B cell (primary cell): ENCODE measurements around the gene IGSF9B. TPM values are rescaled to one million over a fixed set of nuclear protein-coding genes. Genes with fewer than 3 reads are reported as not detected.

Experiments used
- ATAC-seq: fragments of 200-7000 bp; cut with Tn5 transposase; one replicate; pipeline ENCODE4 v1.10.0; 2021; ENCODE audit warnings: low read depth, mild to moderate bottlenecking, moderate number of reproducible peaks, moderate library complexity
- CTCF ChIA-PET: fragments of 350-600 bp; sonication (Branson Sonifier 250); formaldehyde crosslinking; loops from one replicate; lab custom pipeline; 2021; ENCODE audit warnings: antibody characterized with exemption, inconsistent platforms; lab: Charles Lee
- POLR2A ChIA-PET: fragments of 350-600 bp; sonication (Branson Sonifier 250); formaldehyde crosslinking; loops from one replicate; lab custom pipeline; 2021; ENCODE audit warnings: antibody characterized with exemption; lab: Charles Lee
- DNase-seq: peaks from one replicate; pipeline ENCODE4 v3.0.0; 2013
- H2AFZ ChIP-seq: 2 replicates; pipeline ENCODE4 v1.6.1; 2012; ENCODE audit warnings: mild to moderate bottlenecking, low read depth, low read length; ENCODE audit not compliant: insufficient read depth, poor library complexity, severe bottlenecking
- H3K27ac ChIP-seq, 2 donors: 1 replicate in 1 of 2; 2 replicates in 1 of 2; pipeline ENCODE4 v1.5.1; 2012 to 2013; ENCODE audit warnings: low read length in 2 of 2, mild to moderate bottlenecking in 2 of 2, moderate library complexity in 1 of 2
- H3K27me3 ChIP-seq, 4 experiments: fragments of 200-600 bp in 1 of 4; sonication (generic) in 1 of 4; replicated peaks in 1 of 4; 1 replicate in 2 of 4; 2 replicates in 2 of 4; pipeline versions ENCODE4 v1.6.1 to v1.7.0; 2013 to 2016; ENCODE audit warnings: low read length in 3 of 4, mild to moderate bottlenecking in 2 of 4, mixed read lengths in 1 of 4, moderate library complexity in 1 of 4; ENCODE audit not compliant: insufficient read depth in 4 of 4, control insufficient read depth in 3 of 4; ENCODE audit errors: control extremely low read depth in 1 of 4
- H3K36me3 ChIP-seq, 2 experiments: replicated peaks in 1 of 2; 1 replicate in 1 of 2; 2 replicates in 1 of 2; pipeline versions ENCODE4 v1.6.1 to v1.7.1; 2013; ENCODE audit warnings: low read length in 1 of 2; ENCODE audit not compliant: insufficient read depth in 2 of 2, control insufficient read depth in 1 of 2; ENCODE audit errors: control extremely low read depth in 1 of 2, extremely low read depth in 1 of 2
- H3K4me1 ChIP-seq, 2 donors: fragments of 200-600 bp in 1 of 2; sonication (generic) in 1 of 2; 1 replicate in 1 of 2; 2 replicates in 1 of 2; pipeline versions ENCODE4 v1.5.1 to v1.6.1; 2013 to 2017; ENCODE audit warnings: low read length in 2 of 2; ENCODE audit not compliant: control insufficient read depth in 2 of 2, insufficient read depth in 2 of 2
- H3K4me2 ChIP-seq: replicated peaks from 2 replicates; pipeline ENCODE3; 2012; ENCODE audit warnings: mild to moderate bottlenecking, low read depth, low read length; ENCODE audit not compliant: poor library complexity, severe bottlenecking
- H3K4me3 ChIP-seq, 5 experiments: fragments of 200-600 bp in 1 of 5; sonication (generic) in 1 of 5; 1 replicate in 3 of 5; 2 replicates in 2 of 5; pipeline versions ENCODE4 v1.5.1 to v1.7.0; 2011 to 2016; ENCODE audit warnings: low read length in 4 of 5, mild to moderate bottlenecking in 4 of 5, low read depth in 2 of 5, control low read depth in 1 of 5, moderate library complexity in 1 of 5; ENCODE audit not compliant: insufficient read depth in 1 of 5; ENCODE audit errors: control extremely low read depth in 1 of 5, extremely low read depth in 1 of 5
- H3K79me2 ChIP-seq: fragments of 200-600 bp; sonication (generic); one replicate; pipeline ENCODE4 v1.6.0; 2016; ENCODE audit warnings: low read length; ENCODE audit not compliant: control insufficient read depth, insufficient read depth
- H3K9ac ChIP-seq: fragments of 200-600 bp; sonication (generic); 2 replicates; pipeline ENCODE4 v1.6.1; 2017; ENCODE audit warnings: mild to moderate bottlenecking, low read length, moderate library complexity
- H3K9me3 ChIP-seq, 3 donors: one replicate each; pipeline versions ENCODE4 v1.6.1 to v1.7.1; 2013; ENCODE audit warnings: low read length in 2 of 3; ENCODE audit not compliant: control insufficient read depth in 2 of 3, insufficient read depth in 1 of 3; ENCODE audit errors: control extremely low read depth in 1 of 3
- H4K20me1 ChIP-seq: 2 replicates; pipeline ENCODE4 v1.6.0; 2012; ENCODE audit warnings: mild to moderate bottlenecking, low read length; ENCODE audit not compliant: insufficient read depth, control insufficient read depth, poor library complexity, severe bottlenecking
- H3K27ac Mint-ChIP-seq: one replicate; pipeline ENCODE4 v1.8.0; 2021; ENCODE audit warnings: mixed read lengths
- H3K27me3 Mint-ChIP-seq: one replicate; pipeline ENCODE4 v1.8.0; 2021; ENCODE audit warnings: mixed read lengths
- H3K4me1 Mint-ChIP-seq: one replicate; pipeline ENCODE4 v1.8.0; 2021; ENCODE audit warnings: mixed read lengths
- H3K4me3 Mint-ChIP-seq: one replicate; pipeline ENCODE4 v1.8.0; 2021; ENCODE audit warnings: mixed read lengths
- H3K9me3 Mint-ChIP-seq: one replicate; pipeline ENCODE4 v1.8.0; 2022; ENCODE audit warnings: mixed read lengths; ENCODE audit not compliant: insufficient read depth
- CTCF ChIP-seq: fragments of 200-600 bp; IDR thresholded peaks from one replicate; pipeline ENCODE4 v1.8.0; 2022; ENCODE audit warnings: antibody characterized with exemption, mild to moderate bottlenecking
- EZH2 ChIP-seq: IDR thresholded peaks from 2 replicates; pipeline ENCODE4 v1.6.1; 2012; ENCODE audit warnings: borderline replicate concordance, low read depth, mild to moderate bottlenecking, moderate library complexity, low read length; ENCODE audit not compliant: insufficient read depth, poor library complexity, severe bottlenecking
- WGBS: methylation state at CpG from one replicate; pipeline ENCODE4 v1.1.5; 2013; ENCODE audit warnings: missing lambda C conversion rate; ENCODE audit not compliant: insufficient coverage; 5-methylcytosine and 5-hydroxymethylcytosine counted together
- intact Hi-C: fragments of 100-400 bp; cut with micrococcal nuclease; formaldehyde crosslinking; loops from one replicate; pipeline ENCODE4 v1.10.0; 2022
- polyA plus RNA-seq: library from polyadenylated mRNA; depleted of rRNA; stranded (reverse); fragments of >200 nt; gene quantifications from 2 replicates; pipeline ENCODE4 v1.2.3, GENCODE V29; 2012
- total RNA-seq, 2 donors: library from RNA; stranded (reverse); fragments of 120-200 nt in 1 of 2; gene quantifications; 1 replicate in 1 of 2; 2 replicates in 1 of 2; pipeline versions ENCODE4 v1.2.3 to v1.2.4, GENCODE V29; 2013 to 2022

IGSF9B gene
- total and polyA plus RNA-seq, 2 donors (not counting 1 experiment from before 2014, with no cell fraction given), result 0.15 to 0.37 TPM

- H4K20me1 ChIP-seq, result no peaks in the 10 kb centered on the region
- WGBS, result 65% methylated on average over 24 of the region's 27 CpGs
- H3K9me3 Mint-ChIP-seq, result no peaks in the 10 kb centered on the region
- H3K27ac Mint-ChIP-seq, result no peak overlapping the region
- H3K27ac ChIP-seq, result no peak overlapping the region
- H3K4me2 ChIP-seq, result no peak overlapping the region
- H3K27me3 ChIP-seq, result peaks cover 0 to 12% (median 6%) of the 10 kb centered on the region in 4 experiments
- no peak for ATAC-seq
- H3K4me1 ChIP-seq, result no peaks in the 10 kb centered on the region
- intact Hi-C loops, result no loop called here
- DNase-seq, result no peak
- POLR2A ChIA-PET, result no interaction called here
- H3K27me3 Mint-ChIP-seq, result peaks cover 39% of the 10 kb centered on the region
- peaks cover 0 to 4% (median 0%) of the 10 kb centered on the region in 3 donors for H3K9me3 ChIP-seq
- CTCF ChIA-PET, result no interaction called here
- no peaks in the 10 kb centered on the region for H3K36me3 ChIP-seq
- no peaks in the 10 kb centered on the region for H3K4me1 Mint-ChIP-seq
- H2AFZ ChIP-seq, result no peak overlapping the region
- H3K4me3 ChIP-seq, result no peak overlapping the region
- no peaks in the 10 kb centered on the region for H3K79me2 ChIP-seq
- H3K9ac ChIP-seq, result no peak overlapping the region
- TF ChIP-seq EZH2 (no peak), CTCF (no peak)
- H3K4me3 Mint-ChIP-seq, result no peak overlapping the region
Measured at GRCh38 chr11:133945087-133945974, 11.4 kb downstream of the IGSF9B start.
